Endothelial cell of umbilical vein (primary cell): ENCODE results near the gene STK24. TPM values are rescaled to one million over a fixed set of nuclear protein-coding genes. Genes with fewer than 3 reads are reported as not detected.
"Not testable (repeated sequence)": the region's sequence is repeated elsewhere in the genome, so short reads cannot be mapped to it uniquely, and the experiment has no call there.

Source experiments
- BruUV-seq: library from RNA; stranded (reverse); fragments of 400-500 nt; replicated peaks from 2 replicates; lab custom pipeline; 2021; lab: Mats Ljungman, UMichigan
- CTCF ChIA-PET: fragments of 300-600, 350-600 bp; sonication (Branson Sonifier 250); formaldehyde crosslinking; loops from one replicate; lab custom pipeline; 2021; ENCODE audit warnings: antibody characterized with exemption, inconsistent platforms; lab: Charles Lee
- POLR2A ChIA-PET: fragments of 300-600, 350-600 bp; sonication (Branson Sonifier 250); formaldehyde crosslinking; loops from one replicate; lab custom pipeline; 2021; ENCODE audit warnings: antibody characterized with exemption, inconsistent platforms; lab: Charles Lee
- DNase-seq: peaks from one replicate; pipeline ENCODE4 v3.0.0-alpha.2; 2011; ENCODE audit warnings: low read depth, low spot score
- FAIRE-seq: peaks from 2 replicates; lab custom pipeline; 2011; peaks lifted over from hg19 to GRCh38; lab: Jason Lieb, UNC
- H2AFZ ChIP-seq: 2 replicates; pipeline ENCODE4 v1.6.0; 2012; ENCODE audit warnings: low read depth, low read length, control low read depth, inconsistent platforms
- H3K27ac ChIP-seq: 2 replicates; pipeline ENCODE4 v1.5.1; 2011; ENCODE audit warnings: low read depth, mild to moderate bottlenecking, control low read depth, low read length, moderate library complexity; ENCODE audit not compliant: insufficient read depth
- H3K27me3 ChIP-seq, 2 experiments: 2 replicates each; pipeline versions ENCODE4 v1.6.0 to v1.6.1; 2011; ENCODE audit warnings: low read length in 2 of 2, mixed read lengths in 1 of 2; ENCODE audit not compliant: control insufficient read depth in 2 of 2, insufficient read depth in 2 of 2
- H3K36me3 ChIP-seq, 2 experiments: 2 replicates in 1 of 2; 3 replicates in 1 of 2; pipeline ENCODE4 v1.5.1; 2011; ENCODE audit warnings: low read length in 2 of 2, mild to moderate bottlenecking in 1 of 2, moderate library complexity in 1 of 2; ENCODE audit not compliant: control insufficient read depth in 2 of 2, insufficient read depth in 2 of 2; ENCODE audit errors: extremely low read depth in 1 of 2
- H3K4me1 ChIP-seq: 3 replicates; pipeline ENCODE4 v1.5.1; 2011; ENCODE audit warnings: mild to moderate bottlenecking, low read length; ENCODE audit not compliant: control insufficient read depth, insufficient read depth; ENCODE audit errors: extremely low read depth
- H3K4me2 ChIP-seq: 2 replicates; pipeline ENCODE4 v1.6.1; 2011; ENCODE audit warnings: low read length, control low read depth, mixed read lengths; ENCODE audit not compliant: insufficient read depth
- H3K4me3 ChIP-seq, 3 experiments: fragments of 200-600 bp in 1 of 3; sonication (generic), shearing (Covaris generic) in 1 of 3; replicated peaks in 1 of 3; 2 replicates each; pipeline ENCODE4 v1.5.1; 2011 to 2016; ENCODE audit warnings: control low read depth in 3 of 3, low read length in 3 of 3, mild to moderate bottlenecking in 2 of 3, inconsistent platforms in 1 of 3, low read depth in 1 of 3, moderate library complexity in 1 of 3; ENCODE audit not compliant: insufficient read depth in 1 of 3
- H3K79me2 ChIP-seq: 2 replicates; pipeline ENCODE4 v1.6.0; 2012; ENCODE audit warnings: low read length, inconsistent platforms; ENCODE audit not compliant: control insufficient read depth, insufficient read depth
- H3K9ac ChIP-seq: replicated peaks from 2 replicates; pipeline ENCODE3; 2011; ENCODE audit warnings: low read length, control low read depth; ENCODE audit not compliant: insufficient read depth; ENCODE audit errors: extremely low read depth
- H3K9me1 ChIP-seq: replicated peaks from 3 replicates; pipeline ENCODE4 v1.6.0; 2011; ENCODE audit warnings: mild to moderate bottlenecking, low read length; ENCODE audit not compliant: control insufficient read depth, insufficient read depth; ENCODE audit errors: extremely low read depth
- H3K9me3 ChIP-seq: replicated peaks from 2 replicates; pipeline ENCODE4 v1.5.1; 2012; ENCODE audit warnings: low read length, inconsistent platforms; ENCODE audit not compliant: control insufficient read depth, insufficient read depth
- H4K20me1 ChIP-seq: replicated peaks from 2 replicates; pipeline ENCODE3; 2011; ENCODE audit warnings: mild to moderate bottlenecking, low read length; ENCODE audit not compliant: control insufficient read depth, insufficient read depth; ENCODE audit errors: extremely low read depth
- CTCF ChIP-seq, 2 donors: IDR thresholded peaks; 1 replicate in 1 of 2; 2 replicates in 1 of 2; pipeline ENCODE4 v1.5.1; 2011; ENCODE audit warnings: low read length in 2 of 2, mild to moderate bottlenecking in 2 of 2, moderate library complexity in 2 of 2, control low read depth in 1 of 2, inconsistent platforms in 1 of 2, low read depth in 1 of 2; ENCODE audit not compliant: insufficient read depth in 1 of 2; ENCODE audit errors: extremely low read depth in 1 of 2
- GATA2 ChIP-seq: IDR thresholded peaks from 2 replicates; pipeline ENCODE4 v1.7.0; 2011; ENCODE audit warnings: low read depth, mild to moderate bottlenecking, moderate library complexity, mixed read lengths, low read length; ENCODE audit not compliant: insufficient read length, insufficient read depth
- POLR2A ChIP-seq: IDR thresholded peaks from 2 replicates; pipeline ENCODE4 v1.6.1; 2012; ENCODE audit warnings: low read depth, mild to moderate bottlenecking, control low read depth, low read length
- POLR2AphosphoS5 ChIP-seq: IDR thresholded peaks from 2 replicates; pipeline ENCODE4 v1.6.1; 2012; ENCODE audit warnings: low read depth, mild to moderate bottlenecking, control low read depth, low read length, moderate library complexity; ENCODE audit not compliant: insufficient read depth
- dilution Hi-C: fragments of 300-500 bp; cut with MboI; formaldehyde crosslinking; loops from one replicate; pipeline ENCODE4 v1.15.0; 2019; ENCODE audit warnings: low sequenced_read_pairs; ENCODE audit not compliant: extremely low pct_ligation_motif_present
- intact Hi-C: fragments of 100-400 bp; cut with micrococcal nuclease; formaldehyde crosslinking; loops from one replicate; pipeline ENCODE4 v1.10.0; 2022
- polyA plus RNA-seq, 4 experiments: library from polyadenylated mRNA; depleted of rRNA in 3 of 4; stranded (reverse) in 3 of 4; unstranded in 1 of 4; fragments of >200 nt; gene quantifications; 2 replicates each; pipeline versions ENCODE4 v1.2.1 to v1.2.3, GENCODE V29; 2011 to 2012; ENCODE audit warnings: missing spikeins in 1 of 4
- total RNA-seq: library from RNA; stranded (reverse); gene quantifications from 2 replicates; pipeline ENCODE4 v1.2.3, GENCODE V29; 2021

STK24 gene
- total and polyA plus RNA-seq, 2 donors (not counting 3 experiments of a cell fraction or from before 2014, with no cell fraction given): 43.3 to 100 TPM

GRCh38 chr13:98619556-98619955 is 42.6 kb upstream of the STK24 start:
- no peak for TF ChIP-seq POLR2AphosphoS5
- TF ChIP-seq POLR2A: no peak
- no peak for TF ChIP-seq GATA2
- TF ChIP-seq CTCF (IDR thresholded peaks at IDR 0.05; ENCODE audit: extremely low read depth in 1 of 2, insufficient read depth in 1 of 2, low read depth in 1 of 2, low read length in 2 of 2): no peak
- dilution Hi-C loops (no loop called here), intact Hi-C loops (no loop called here)
- no TSS peak for BruUV-seq
- Histone ChIP-seq H3K36me3 (no peaks in the 10 kb centered on the region), H3K4me1 (no peaks in the 10 kb centered on the region), H3K9me3 (no peaks in the 10 kb centered on the region), H3K4me3 (no peak overlapping the region), H3K9me1 (no peaks in the 10 kb centered on the region), H3K27ac (no peak overlapping the region), H3K79me2 (no peaks in the 10 kb centered on the region), H2AFZ (no peak overlapping the region), H3K4me2 (no peak overlapping the region), H3K9ac (no peak overlapping the region), H4K20me1 (no peaks in the 10 kb centered on the region), H3K27me3 (no peaks in the 10 kb centered on the region)
- no peak for DNase-seq
- no peak for FAIRE-seq
- ChIA-PET CTCF (interaction anchor here (0.7 kb wide), 1 partner anchor 33 kb away, joined by 3 read pairs; no protein-coding TSS in a partner anchor), POLR2A (no interaction called here)

- H4K20me1 ChIP-seq, POLR2A ChIA-PET, FAIRE-seq, H3K79me2 ChIP-seq, H3K4me1 ChIP-seq, intact Hi-C loops, H3K4me2 ChIP-seq, BruUV-seq, DNase-seq, H3K9me1 ChIP-seq, H3K36me3 ChIP-seq, H3K9ac ChIP-seq, dilution Hi-C loops, H3K9me3 ChIP-seq, H2AFZ ChIP-seq, H3K4me3 ChIP-seq, H3K27ac ChIP-seq: not testable (repeated sequence)
- peaks cover 3 to 11% of the 10 kb centered on the region in 2 experiments for H3K27me3 ChIP-seq
- CTCF ChIA-PET: interaction anchor here (1.1 kb wide), 1 partner anchor 56 kb away, joined by 4 read pairs; no protein-coding TSS in a partner anchor
These were observed 38.7 kb upstream of the STK24 start for GRCh38 chr13:98615595-98615994.
